ENCODE data around the gene GNAT3. TPM values are rescaled to one million over a fixed set of nuclear protein-coding genes. Genes with fewer than 3 reads are reported as not detected.

The GNAT3 gene
- total RNA-seq: not detected
- 0.38 TPM for polyA plus RNA-seq (ENCODE audit: insufficient read depth, low read depth, low replicate concordance)
- long read RNA-seq, donor 1, partial matches to known transcripts: 30 of 35 reads
- long read RNA-seq, donor 1, other reads (novel, unspliced or antisense): 5 of 35 reads
- long read RNA-seq, donor 2: 0 reads

DNA sequence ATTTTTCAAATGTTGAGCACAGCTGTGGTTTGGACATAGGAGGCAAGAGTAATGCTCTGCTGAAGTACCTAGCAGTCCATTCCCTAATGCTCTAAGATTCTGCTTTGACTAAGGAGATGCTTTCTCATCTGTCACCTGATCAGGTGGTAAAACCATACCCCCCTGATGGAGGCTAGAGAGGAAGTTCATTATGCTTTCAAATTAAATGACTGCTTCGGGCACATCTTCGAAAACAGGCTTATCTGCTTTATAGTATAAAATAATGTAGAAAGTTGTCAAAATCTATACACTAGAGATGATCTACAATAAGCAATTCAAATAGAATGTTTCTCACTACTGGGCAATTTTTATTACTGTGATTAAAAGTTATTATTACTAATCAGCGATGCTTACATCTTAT lies at the start of gene GNAT3:
Gene GNAT3 (minus strand): TSS at position 101 of the 400 bp plus-strand sequence. CDS start 138 bp downstream, outside the sequence.
- Histone ChIP-seq H3K36me3 (ENCODE audit: low read depth, missing control alignments) (no peaks in the 10 kb centered on the region), H3K27ac (no peak within 1 kb of the TSS), H3K4me3 (no peak within 1 kb of the TSS), H3K9me3 (no peaks in the 10 kb centered on the region), H3K27me3 (no peaks in the 10 kb centered on the region), H3K4me1 (no peaks in the 10 kb centered on the region)
- TF ChIP-seq POLR2A (IDR thresholded peaks at IDR 0.05): no peak
- TF ChIP-seq, protein P1, sequence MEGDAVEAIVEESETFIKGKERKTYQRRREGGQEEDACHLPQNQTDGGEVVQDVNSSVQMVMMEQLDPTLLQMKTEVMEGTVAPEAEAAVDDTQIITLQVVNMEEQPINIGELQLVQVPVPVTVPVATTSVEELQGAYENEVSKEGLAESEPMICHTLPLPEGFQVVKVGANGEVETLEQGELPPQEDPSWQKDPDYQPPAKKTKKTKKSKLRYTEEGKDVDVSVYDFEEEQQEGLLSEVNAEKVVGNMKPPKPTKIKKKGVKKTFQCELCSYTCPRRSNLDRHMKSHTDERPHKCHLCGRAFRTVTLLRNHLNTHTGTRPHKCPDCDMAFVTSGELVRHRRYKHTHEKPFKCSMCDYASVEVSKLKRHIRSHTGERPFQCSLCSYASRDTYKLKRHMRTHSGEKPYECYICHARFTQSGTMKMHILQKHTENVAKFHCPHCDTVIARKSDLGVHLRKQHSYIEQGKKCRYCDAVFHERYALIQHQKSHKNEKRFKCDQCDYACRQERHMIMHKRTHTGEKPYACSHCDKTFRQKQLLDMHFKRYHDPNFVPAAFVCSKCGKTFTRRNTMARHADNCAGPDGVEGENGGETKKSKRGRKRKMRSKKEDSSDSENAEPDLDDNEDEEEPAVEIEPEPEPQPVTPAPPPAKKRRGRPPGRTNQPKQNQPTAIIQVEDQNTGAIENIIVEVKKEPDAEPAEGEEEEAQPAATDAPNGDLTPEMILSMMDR (IDR thresholded peaks at IDR 0.05): no peak
- 88 to 94% methylated on average over 3 of the region's 3 CpGs for WGBS, 2 donors
- intact Hi-C loops (cut with DNase I; ENCODE audit: low total_unique reads): no loop called here
- DNase-seq: no peak

DNA sequence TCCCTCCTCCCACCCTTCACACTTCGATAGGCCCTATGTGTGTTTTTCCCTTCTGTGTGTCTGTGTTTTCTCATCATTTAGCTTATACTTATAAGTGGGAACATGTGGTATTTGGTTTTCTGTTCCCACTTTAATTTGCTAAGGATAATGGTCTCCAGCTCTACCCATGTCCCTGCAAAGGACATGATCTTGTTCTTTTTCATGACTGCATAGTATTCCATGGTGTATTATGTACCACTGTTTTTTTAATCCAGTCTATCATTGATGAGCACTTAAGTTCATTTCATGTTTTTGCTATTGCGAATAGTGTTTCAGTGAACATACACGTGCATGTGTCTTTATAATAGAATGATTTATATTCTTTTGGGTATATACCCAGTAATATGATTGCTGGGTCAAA lies 46.3 kb upstream of the GNAT3 start:
- no peaks in the 10 kb centered on the region for H3K27me3 ChIP-seq
- H3K27ac ChIP-seq: no peak overlapping the region
- H3K9me3 ChIP-seq: no peaks in the 10 kb centered on the region
- intact Hi-C loops (cut with DNase I; ENCODE audit: low total_unique reads): no loop called here
- 63 to 97% methylated on average over 3 of the region's 3 CpGs for WGBS, 2 donors
- TF ChIP-seq, protein P1 (IDR thresholded peaks at IDR 0.05): no peak
- no peak for TF ChIP-seq POLR2A (IDR thresholded peaks at IDR 0.05)
- no peak for DNase-seq
- H3K4me3 ChIP-seq: no peak overlapping the region
- H3K36me3 ChIP-seq (ENCODE audit: low read depth, missing control alignments): no peaks in the 10 kb centered on the region
- H3K4me1 ChIP-seq: no peaks in the 10 kb centered on the region

DNA sequence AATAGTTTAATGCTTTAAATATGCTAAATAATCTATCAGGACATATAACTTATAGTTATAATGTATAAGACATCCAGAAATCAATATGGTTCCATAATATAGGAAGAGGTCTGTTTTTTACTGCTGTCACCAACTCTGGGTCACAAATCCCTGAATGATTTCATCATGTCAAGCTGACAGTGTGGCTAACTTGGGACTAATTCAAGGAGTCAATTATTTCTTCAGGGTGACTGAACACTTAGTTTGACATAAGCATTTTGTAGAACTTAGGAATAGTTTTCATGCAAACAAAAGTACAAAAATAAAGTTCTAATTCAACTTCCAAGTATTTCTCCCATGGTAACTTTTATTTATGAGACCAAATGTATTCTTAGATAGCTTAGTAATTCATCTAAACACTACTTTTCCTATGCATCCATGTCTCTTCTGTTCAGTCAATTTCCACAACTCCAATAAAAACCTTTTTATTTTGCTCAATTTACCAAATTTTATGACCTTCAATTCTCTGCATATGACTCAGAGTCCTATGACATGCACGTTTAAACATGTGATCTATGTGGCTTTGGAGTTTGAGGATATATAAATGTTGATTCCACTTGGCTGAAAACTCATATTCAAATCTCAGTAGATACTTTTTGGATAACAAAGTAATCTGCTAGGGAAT lies 40.3 kb upstream of the GNAT3 start:
- H3K4me1 ChIP-seq: no peaks in the 10 kb centered on the region
- intact Hi-C loops (cut with DNase I; ENCODE audit: low total_unique reads): no loop called here
- no peak overlapping the region for H3K4me3 ChIP-seq
- no peaks in the 10 kb centered on the region for H3K9me3 ChIP-seq
- no peak overlapping the region for H3K27ac ChIP-seq
- no peak for TF ChIP-seq POLR2A (IDR thresholded peaks at IDR 0.05)
- TF ChIP-seq, protein P1 (IDR thresholded peaks at IDR 0.05): no peak
- no peaks in the 10 kb centered on the region for H3K27me3 ChIP-seq
- DNase-seq: no peak
- 75 to 76% methylated on average over 1 of the region's 1 CpG for WGBS, 2 donors
- H3K36me3 ChIP-seq (ENCODE audit: low read depth, missing control alignments): no peaks in the 10 kb centered on the region

DNA sequence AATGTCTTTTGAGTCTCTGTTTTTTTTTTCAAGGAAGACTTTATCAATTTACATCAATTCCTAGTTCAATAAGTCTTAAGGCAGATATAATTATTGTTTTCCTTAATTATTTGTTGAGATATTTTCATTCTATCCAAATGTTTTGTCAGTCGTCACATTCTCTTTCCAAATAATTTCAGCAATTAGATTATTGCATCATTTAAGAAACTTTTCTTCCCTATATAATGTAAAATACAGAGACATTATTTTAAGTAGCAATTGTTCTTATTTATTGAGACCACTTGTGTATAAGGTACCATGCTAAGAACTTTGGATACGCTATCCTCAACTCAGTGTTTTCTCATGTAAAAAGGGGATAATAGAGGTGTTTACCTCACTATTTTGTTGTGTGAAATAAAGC lies 38.1 kb upstream of the GNAT3 start:
- Histone ChIP-seq H3K27ac (peak overlapping the region in 1 of 2 donors; percentile 42), H3K36me3 (ENCODE audit: low read depth, missing control alignments) (no peaks in the 10 kb centered on the region), H3K4me3 (no peak overlapping the region), H3K9me3 (no peaks in the 10 kb centered on the region), H3K27me3 (no peaks in the 10 kb centered on the region), H3K4me1 (no peaks in the 10 kb centered on the region)
- no peak for TF ChIP-seq POLR2A (IDR thresholded peaks at IDR 0.05)
- TF ChIP-seq, protein P1 (IDR thresholded peaks at IDR 0.05): no peak
- intact Hi-C loops (cut with DNase I; ENCODE audit: low total_unique reads): no loop called here
- DNase-seq: no peak
- WGBS, 2 donors: 89 to 95% methylated on average over 2 of the region's 2 CpGs
